Endothelial cell of umbilical vein (primary cell): Measurements from ENCODE around the gene CROCC2. TPM values are rescaled to one million over a fixed set of nuclear protein-coding genes. Genes with fewer than 3 reads are reported as not detected.

Source experiments
- BruUV-seq: library from RNA; stranded (reverse); fragments of 400-500 nt; replicated peaks from 2 replicates; lab custom pipeline; 2021; lab: Mats Ljungman, UMichigan
- CTCF ChIA-PET: fragments of 300-600, 350-600 bp; sonication (Branson Sonifier 250); formaldehyde crosslinking; loops from one replicate; lab custom pipeline; 2021; ENCODE audit warnings: antibody characterized with exemption, inconsistent platforms; lab: Charles Lee
- POLR2A ChIA-PET: fragments of 300-600, 350-600 bp; sonication (Branson Sonifier 250); formaldehyde crosslinking; loops from one replicate; lab custom pipeline; 2021; ENCODE audit warnings: antibody characterized with exemption, inconsistent platforms; lab: Charles Lee
- DNase-seq: peaks from one replicate; pipeline ENCODE4 v3.0.0-alpha.2; 2011; ENCODE audit warnings: low read depth, low spot score
- FAIRE-seq: peaks from 2 replicates; lab custom pipeline; 2011; peaks lifted over from hg19 to GRCh38; lab: Jason Lieb, UNC
- H2AFZ ChIP-seq: 2 replicates; pipeline ENCODE4 v1.6.0; 2012; ENCODE audit warnings: low read depth, low read length, control low read depth, inconsistent platforms
- H3K27ac ChIP-seq: 2 replicates; pipeline ENCODE4 v1.5.1; 2011; ENCODE audit warnings: low read depth, mild to moderate bottlenecking, control low read depth, low read length, moderate library complexity; ENCODE audit not compliant: insufficient read depth
- H3K27me3 ChIP-seq, 2 experiments: 2 replicates each; pipeline versions ENCODE4 v1.6.0 to v1.6.1; 2011; ENCODE audit warnings: low read length in 2 of 2, mixed read lengths in 1 of 2; ENCODE audit not compliant: control insufficient read depth in 2 of 2, insufficient read depth in 2 of 2
- H3K36me3 ChIP-seq, 2 experiments: 2 replicates in 1 of 2; 3 replicates in 1 of 2; pipeline ENCODE4 v1.5.1; 2011; ENCODE audit warnings: low read length in 2 of 2, mild to moderate bottlenecking in 1 of 2, moderate library complexity in 1 of 2; ENCODE audit not compliant: control insufficient read depth in 2 of 2, insufficient read depth in 2 of 2; ENCODE audit errors: extremely low read depth in 1 of 2
- H3K4me1 ChIP-seq: 3 replicates; pipeline ENCODE4 v1.5.1; 2011; ENCODE audit warnings: mild to moderate bottlenecking, low read length; ENCODE audit not compliant: control insufficient read depth, insufficient read depth; ENCODE audit errors: extremely low read depth
- H3K4me2 ChIP-seq: 2 replicates; pipeline ENCODE4 v1.6.1; 2011; ENCODE audit warnings: low read length, control low read depth, mixed read lengths; ENCODE audit not compliant: insufficient read depth
- H3K4me3 ChIP-seq, 3 experiments: fragments of 200-600 bp in 1 of 3; sonication (generic), shearing (Covaris generic) in 1 of 3; replicated peaks in 1 of 3; 2 replicates each; pipeline ENCODE4 v1.5.1; 2011 to 2016; ENCODE audit warnings: control low read depth in 3 of 3, low read length in 3 of 3, mild to moderate bottlenecking in 2 of 3, inconsistent platforms in 1 of 3, low read depth in 1 of 3, moderate library complexity in 1 of 3; ENCODE audit not compliant: insufficient read depth in 1 of 3
- H3K79me2 ChIP-seq: 2 replicates; pipeline ENCODE4 v1.6.0; 2012; ENCODE audit warnings: low read length, inconsistent platforms; ENCODE audit not compliant: control insufficient read depth, insufficient read depth
- H3K9ac ChIP-seq: replicated peaks from 2 replicates; pipeline ENCODE3; 2011; ENCODE audit warnings: low read length, control low read depth; ENCODE audit not compliant: insufficient read depth; ENCODE audit errors: extremely low read depth
- H3K9me1 ChIP-seq: replicated peaks from 3 replicates; pipeline ENCODE4 v1.6.0; 2011; ENCODE audit warnings: mild to moderate bottlenecking, low read length; ENCODE audit not compliant: control insufficient read depth, insufficient read depth; ENCODE audit errors: extremely low read depth
- H3K9me3 ChIP-seq: replicated peaks from 2 replicates; pipeline ENCODE4 v1.5.1; 2012; ENCODE audit warnings: low read length, inconsistent platforms; ENCODE audit not compliant: control insufficient read depth, insufficient read depth
- H4K20me1 ChIP-seq: replicated peaks from 2 replicates; pipeline ENCODE3; 2011; ENCODE audit warnings: mild to moderate bottlenecking, low read length; ENCODE audit not compliant: control insufficient read depth, insufficient read depth; ENCODE audit errors: extremely low read depth
- CTCF ChIP-seq, 2 donors: IDR thresholded peaks; 1 replicate in 1 of 2; 2 replicates in 1 of 2; pipeline ENCODE4 v1.5.1; 2011; ENCODE audit warnings: low read length in 2 of 2, mild to moderate bottlenecking in 2 of 2, moderate library complexity in 2 of 2, control low read depth in 1 of 2, inconsistent platforms in 1 of 2, low read depth in 1 of 2; ENCODE audit not compliant: insufficient read depth in 1 of 2; ENCODE audit errors: extremely low read depth in 1 of 2
- EZH2 ChIP-seq: IDR thresholded peaks from 2 replicates; pipeline ENCODE4 v1.6.1; 2012; ENCODE audit warnings: borderline replicate concordance, low read depth, mild to moderate bottlenecking, moderate library complexity, low read length, inconsistent platforms; ENCODE audit not compliant: severe bottlenecking
- FOS ChIP-seq: IDR thresholded peaks from 2 replicates; pipeline ENCODE4 v1.6.1; 2011; ENCODE audit warnings: mild to moderate bottlenecking, low read length, moderate library complexity, borderline replicate concordance; ENCODE audit not compliant: insufficient read depth
- GATA2 ChIP-seq: IDR thresholded peaks from 2 replicates; pipeline ENCODE4 v1.7.0; 2011; ENCODE audit warnings: low read depth, mild to moderate bottlenecking, moderate library complexity, mixed read lengths, low read length; ENCODE audit not compliant: insufficient read length, insufficient read depth
- JUN ChIP-seq: IDR thresholded peaks from 2 replicates; pipeline ENCODE4 v1.6.1; 2011; ENCODE audit warnings: borderline replicate concordance, low read depth; ENCODE audit not compliant: insufficient read length, insufficient read depth
- MYC ChIP-seq: IDR thresholded peaks from one replicate; pipeline ENCODE4 v1.6.1; 2011; ENCODE audit warnings: mild to moderate bottlenecking, low read depth, low read length
- POLR2A ChIP-seq: IDR thresholded peaks from 2 replicates; pipeline ENCODE4 v1.6.1; 2012; ENCODE audit warnings: low read depth, mild to moderate bottlenecking, control low read depth, low read length
- POLR2AphosphoS5 ChIP-seq: IDR thresholded peaks from 2 replicates; pipeline ENCODE4 v1.6.1; 2012; ENCODE audit warnings: low read depth, mild to moderate bottlenecking, control low read depth, low read length, moderate library complexity; ENCODE audit not compliant: insufficient read depth
- dilution Hi-C: fragments of 300-500 bp; cut with MboI; formaldehyde crosslinking; loops from one replicate; pipeline ENCODE4 v1.15.0; 2019; ENCODE audit warnings: low sequenced_read_pairs; ENCODE audit not compliant: extremely low pct_ligation_motif_present
- intact Hi-C: fragments of 100-400 bp; cut with micrococcal nuclease; formaldehyde crosslinking; loops from one replicate; pipeline ENCODE4 v1.10.0; 2022
- polyA plus RNA-seq, 4 experiments: library from polyadenylated mRNA; depleted of rRNA in 3 of 4; stranded (reverse) in 3 of 4; unstranded in 1 of 4; fragments of >200 nt; gene quantifications; 2 replicates each; pipeline versions ENCODE4 v1.2.1 to v1.2.3, GENCODE V29; 2011 to 2012; ENCODE audit warnings: missing spikeins in 1 of 4
- total RNA-seq: library from RNA; stranded (reverse); gene quantifications from 2 replicates; pipeline ENCODE4 v1.2.3, GENCODE V29; 2021
- TF ChIP-seq, protein P1 (sequence below): IDR thresholded peaks from 2 replicates; pipeline ENCODE4 v1.6.1; 2011; ENCODE audit not compliant: insufficient read depth, insufficient read length

CROCC2 gene
- total and polyA plus RNA-seq, 2 donors (not counting 3 experiments of a cell fraction or from before 2014, with no cell fraction given) = not detected

DNA sequence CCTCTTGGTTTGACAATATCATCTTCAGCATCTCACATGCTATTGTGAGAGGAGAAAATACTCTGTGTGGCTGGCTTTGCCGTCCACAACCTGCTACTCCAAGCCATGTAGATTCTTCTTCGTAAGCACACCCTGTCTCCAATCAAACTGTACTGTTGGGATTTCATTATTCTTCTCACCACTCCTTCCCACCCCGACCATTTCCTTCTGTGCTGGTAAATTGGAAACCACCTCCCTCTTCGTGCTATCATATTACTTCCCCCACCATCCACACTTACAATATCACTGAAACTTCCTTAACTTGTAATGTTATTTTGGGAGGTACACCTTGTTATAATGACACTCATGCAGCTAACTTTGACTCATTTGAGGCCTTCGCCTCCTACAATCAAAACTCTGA lies 40.7 kb upstream of the CROCC2 start:
- H3K27ac ChIP-seq = no peak overlapping the region
- H3K9me3 ChIP-seq = no peaks in the 10 kb centered on the region
- H3K9ac ChIP-seq = no peak overlapping the region
- dilution Hi-C loops = no loop called here
- BruUV-seq = no TSS peak
- no peaks in the 10 kb centered on the region for H3K36me3 ChIP-seq
- H3K4me2 ChIP-seq = no peak overlapping the region
- DNase-seq (no peak), FAIRE-seq (no peak)
- H3K4me1 ChIP-seq = no peaks in the 10 kb centered on the region
- H3K79me2 ChIP-seq = no peaks in the 10 kb centered on the region
- H3K27me3 ChIP-seq = peaks cover 0 to 6% of the 10 kb centered on the region in 2 experiments
- intact Hi-C loops = no loop called here
- no peaks in the 10 kb centered on the region for H4K20me1 ChIP-seq
- POLR2A ChIA-PET = no interaction called here
- TF ChIP-seq POLR2AphosphoS5 (no peak), EZH2 (no peak), MYC (no peak), CTCF (IDR thresholded peaks at IDR 0.05; ENCODE audit: extremely low read depth in 1 of 2, insufficient read depth in 1 of 2, low read depth in 1 of 2, low read length in 2 of 2) (no peak), FOS (no peak), JUN (no peak), POLR2A (no peak), GATA2 (no peak)
- TF ChIP-seq, protein P1, sequence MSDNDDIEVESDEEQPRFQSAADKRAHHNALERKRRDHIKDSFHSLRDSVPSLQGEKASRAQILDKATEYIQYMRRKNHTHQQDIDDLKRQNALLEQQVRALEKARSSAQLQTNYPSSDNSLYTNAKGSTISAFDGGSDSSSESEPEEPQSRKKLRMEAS = no peak
- H3K9me1 ChIP-seq = no peaks in the 10 kb centered on the region
- no peak overlapping the region for H2AFZ ChIP-seq
- no peak overlapping the region for H3K4me3 ChIP-seq
- CTCF ChIA-PET = interaction anchor here (1.5 kb wide), 1 partner anchor 14 kb away, joined by 3 read pairs; no protein-coding TSS in a partner anchor
